Upper lobe of right lung (tissue), 1 donor: ENCODE data around the gene MGRN1. TPM values are rescaled to one million over a fixed set of nuclear protein-coding genes. Genes with fewer than 3 reads are reported as not detected.

Experiments used
- ATAC-seq: fragments of 200-7000 bp; cut with Tn5 transposase; one replicate; pipeline ENCODE4 v1.9.1; 2020; ENCODE audit warnings: mild to moderate bottlenecking, moderate library complexity
- DNase-seq: peaks from one replicate; pipeline ENCODE4 v3.0.0-alpha.2; 2020
- H3K27ac ChIP-seq: fragments of 200-600 bp; one replicate; pipeline ENCODE4 v1.8.0; 2022
- H3K27me3 ChIP-seq: fragments of 200-600 bp; one replicate; pipeline ENCODE4 v1.8.0; 2022; ENCODE audit warnings: mild to moderate bottlenecking
- H3K36me3 ChIP-seq: fragments of 200-600 bp; one replicate; pipeline ENCODE4 v1.8.0; 2022
- H3K4me1 ChIP-seq: fragments of 200-600 bp; one replicate; pipeline ENCODE4 v1.8.0; 2022
- H3K4me3 ChIP-seq: fragments of 200-600 bp; one replicate; pipeline ENCODE4 v1.8.0; 2022; ENCODE audit warnings: mild to moderate bottlenecking
- H3K9me3 ChIP-seq: fragments of 200-600 bp; one replicate; pipeline ENCODE4 v1.8.0; 2022
- CTCF ChIP-seq: fragments of 200-600 bp; IDR thresholded peaks from one replicate; pipeline ENCODE4 v1.8.0; 2022; ENCODE audit warnings: antibody characterized with exemption
- intact Hi-C: fragments of 100-400 bp; cut with DNase I; formaldehyde crosslinking; loops from one replicate; pipeline ENCODE4 v1.11.0; 2022
- total RNA-seq: library from RNA; stranded (reverse); fragmentation: NEBNext Ultra II Directional; extraction: Animal tissue kit (Norgen Biotek cat#: 25700); gene quantifications from one replicate; pipeline ENCODE4 v1.2.1, GENCODE V29; 2021
- donor health status: DM: no; HTN: yes; CAD: no; lungs with severe emphysema.

Gene MGRN1
- total RNA-seq, 1 donor from 2014 or later = 81.3 TPM

GRCh38 chr16:4713663-4714501 is 89.3 kb downstream of the MGRN1 start:
- H3K4me1 ChIP-seq = no peaks in the 10 kb centered on the region
- intact Hi-C loops = no loop called here
- H3K27me3 ChIP-seq = no peaks in the 10 kb centered on the region
- ATAC-seq (peak; percentile 25), DNase-seq (no peak)
- no peak overlapping the region for H3K27ac ChIP-seq
- peaks cover 57% of the 10 kb centered on the region for H3K36me3 ChIP-seq
- H3K9me3 ChIP-seq = no peaks in the 10 kb centered on the region
- TF ChIP-seq CTCF = no peak
- no peak overlapping the region for H3K4me3 ChIP-seq

GRCh38 chr16:4714996-4715395 is 90.4 kb downstream of the MGRN1 start:
- no peak for TF ChIP-seq CTCF
- Histone ChIP-seq H3K27me3 (no peaks in the 10 kb centered on the region), H3K4me1 (no peaks in the 10 kb centered on the region), H3K9me3 (no peaks in the 10 kb centered on the region), H3K36me3 (peaks cover 50% of the 10 kb centered on the region), H3K4me3 (no peak overlapping the region), H3K27ac (no peak overlapping the region)
- no peak for ATAC-seq
- no peak for DNase-seq
- intact Hi-C loops = no loop called here

GRCh38 chr16:4718466-4718865 is 93.8 kb downstream of the MGRN1 start:
- no peak for TF ChIP-seq CTCF
- no peaks in the 10 kb centered on the region for H3K4me1 ChIP-seq
- ATAC-seq (no peak), DNase-seq (no peak)
- H3K27ac ChIP-seq = no peak overlapping the region
- H3K9me3 ChIP-seq = no peaks in the 10 kb centered on the region
- H3K4me3 ChIP-seq = no peak overlapping the region
- no peaks in the 10 kb centered on the region for H3K27me3 ChIP-seq
- H3K36me3 ChIP-seq = peaks cover 23% of the 10 kb centered on the region
- intact Hi-C loops = no loop called here

- intact Hi-C loops = no loop called here
- H3K9me3 ChIP-seq = no peaks in the 10 kb centered on the region
- no peak for TF ChIP-seq CTCF
- ATAC-seq (no peak), DNase-seq (no peak)
- no peak overlapping the region for H3K4me3 ChIP-seq
- H3K27me3 ChIP-seq = no peaks in the 10 kb centered on the region
- no peak overlapping the region for H3K27ac ChIP-seq
- H3K36me3 ChIP-seq = peaks cover 32% of the 10 kb centered on the region
- H3K4me1 ChIP-seq = no peaks in the 10 kb centered on the region
These were observed 98.6 kb downstream of the MGRN1 start for GRCh38 chr16:4723071-4723767.

- no peak overlapping the region for H3K27ac ChIP-seq
- H3K9me3 ChIP-seq = no peaks in the 10 kb centered on the region
- H3K4me3 ChIP-seq = no peak overlapping the region
- DNase-seq = no peak
- H3K27me3 ChIP-seq = no peaks in the 10 kb centered on the region
- H3K36me3 ChIP-seq = peaks cover 44% of the 10 kb centered on the region
- no peak for ATAC-seq
- intact Hi-C loops = no loop called here
- no peaks in the 10 kb centered on the region for H3K4me1 ChIP-seq
- TF ChIP-seq CTCF = no peak
These were observed 100.1 kb downstream of the MGRN1 start for GRCh38 chr16:4724661-4725270.
